ENCODE results near the gene MRPL40.

- TF ChIP-seq, protein P1, sequence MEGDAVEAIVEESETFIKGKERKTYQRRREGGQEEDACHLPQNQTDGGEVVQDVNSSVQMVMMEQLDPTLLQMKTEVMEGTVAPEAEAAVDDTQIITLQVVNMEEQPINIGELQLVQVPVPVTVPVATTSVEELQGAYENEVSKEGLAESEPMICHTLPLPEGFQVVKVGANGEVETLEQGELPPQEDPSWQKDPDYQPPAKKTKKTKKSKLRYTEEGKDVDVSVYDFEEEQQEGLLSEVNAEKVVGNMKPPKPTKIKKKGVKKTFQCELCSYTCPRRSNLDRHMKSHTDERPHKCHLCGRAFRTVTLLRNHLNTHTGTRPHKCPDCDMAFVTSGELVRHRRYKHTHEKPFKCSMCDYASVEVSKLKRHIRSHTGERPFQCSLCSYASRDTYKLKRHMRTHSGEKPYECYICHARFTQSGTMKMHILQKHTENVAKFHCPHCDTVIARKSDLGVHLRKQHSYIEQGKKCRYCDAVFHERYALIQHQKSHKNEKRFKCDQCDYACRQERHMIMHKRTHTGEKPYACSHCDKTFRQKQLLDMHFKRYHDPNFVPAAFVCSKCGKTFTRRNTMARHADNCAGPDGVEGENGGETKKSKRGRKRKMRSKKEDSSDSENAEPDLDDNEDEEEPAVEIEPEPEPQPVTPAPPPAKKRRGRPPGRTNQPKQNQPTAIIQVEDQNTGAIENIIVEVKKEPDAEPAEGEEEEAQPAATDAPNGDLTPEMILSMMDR (IDR thresholded peaks at IDR 0.05): no peak
- TF ChIP-seq POLR2A (IDR thresholded peaks at IDR 0.05): no peak
These were observed 48.4 kb downstream of the MRPL40 start for GRCh38 chr22:19480789-19481188.
